ENCODE results near the gene RAMAC.

DNA sequence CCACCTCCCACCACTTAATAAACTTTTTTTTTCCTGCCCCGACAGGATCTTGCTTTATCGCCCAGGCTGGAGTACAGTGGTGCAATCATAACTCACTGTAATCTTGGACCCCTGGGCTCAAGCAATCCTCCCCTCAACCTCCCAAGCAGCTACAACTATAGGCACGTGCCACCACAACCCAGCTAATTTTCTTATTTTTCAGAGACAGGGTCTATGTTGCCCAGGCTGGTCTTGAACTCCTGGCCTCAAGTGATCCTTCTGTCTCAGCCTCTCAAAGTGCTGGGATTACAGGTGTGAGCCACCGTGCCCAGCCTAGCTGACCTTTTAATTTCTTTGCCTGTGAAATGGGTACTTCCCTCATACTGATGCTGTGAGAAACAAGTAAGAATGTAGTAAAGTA lies 29.4 kb downstream of the RAMAC start:
- TF ChIP-seq, protein P1, sequence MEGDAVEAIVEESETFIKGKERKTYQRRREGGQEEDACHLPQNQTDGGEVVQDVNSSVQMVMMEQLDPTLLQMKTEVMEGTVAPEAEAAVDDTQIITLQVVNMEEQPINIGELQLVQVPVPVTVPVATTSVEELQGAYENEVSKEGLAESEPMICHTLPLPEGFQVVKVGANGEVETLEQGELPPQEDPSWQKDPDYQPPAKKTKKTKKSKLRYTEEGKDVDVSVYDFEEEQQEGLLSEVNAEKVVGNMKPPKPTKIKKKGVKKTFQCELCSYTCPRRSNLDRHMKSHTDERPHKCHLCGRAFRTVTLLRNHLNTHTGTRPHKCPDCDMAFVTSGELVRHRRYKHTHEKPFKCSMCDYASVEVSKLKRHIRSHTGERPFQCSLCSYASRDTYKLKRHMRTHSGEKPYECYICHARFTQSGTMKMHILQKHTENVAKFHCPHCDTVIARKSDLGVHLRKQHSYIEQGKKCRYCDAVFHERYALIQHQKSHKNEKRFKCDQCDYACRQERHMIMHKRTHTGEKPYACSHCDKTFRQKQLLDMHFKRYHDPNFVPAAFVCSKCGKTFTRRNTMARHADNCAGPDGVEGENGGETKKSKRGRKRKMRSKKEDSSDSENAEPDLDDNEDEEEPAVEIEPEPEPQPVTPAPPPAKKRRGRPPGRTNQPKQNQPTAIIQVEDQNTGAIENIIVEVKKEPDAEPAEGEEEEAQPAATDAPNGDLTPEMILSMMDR (IDR thresholded peaks at IDR 0.05 in 8 of 11, conservative IDR thresholded peaks at IDR 0.05 in 3 of 11), result no peak
- TF ChIP-seq POLR2AphosphoS5 (IDR thresholded peaks at IDR 0.05), result no peak

All from spleen (tissue), 7 donors.